Gastrocnemius medialis (tissue), 4 donors: ENCODE data around the gene PPIP5K1.

Experiments used
- CTCF ChIP-seq, 5 experiments: fragments of 450-650 bp in 3 of 5; fragments of 200-600 bp in 2 of 5; sonication (generic) in 2 of 5; IDR thresholded peaks in 4 of 5; conservative IDR thresholded peaks in 1 of 5; 1 replicate in 4 of 5; 2 replicates in 1 of 5; pipeline ENCODE4 v1.5.1; 2016 to 2019; ENCODE audit warnings: antibody characterized with exemption in 5 of 5, mild to moderate bottlenecking in 3 of 5, moderate library complexity in 3 of 5
- POLR2A ChIP-seq, 2 donors: fragments of 450-650 bp; IDR thresholded peaks; one replicate each; pipeline ENCODE4 v1.6.1; 2017; ENCODE audit warnings: antibody characterized with exemption in 2 of 2, mild to moderate bottlenecking in 2 of 2, moderate library complexity in 2 of 2

- TF ChIP-seq CTCF (IDR thresholded peaks at IDR 0.05 in 4 of 5, conservative IDR thresholded peaks at IDR 0.05 in 1 of 5) = no peak
- no peak for TF ChIP-seq POLR2A (IDR thresholded peaks at IDR 0.05)
Measured at GRCh38 chr15:43541785-43542184, 48.2 kb downstream of the PPIP5K1 start.
